ENCODE measurements around the gene PTGIR.

DNA sequence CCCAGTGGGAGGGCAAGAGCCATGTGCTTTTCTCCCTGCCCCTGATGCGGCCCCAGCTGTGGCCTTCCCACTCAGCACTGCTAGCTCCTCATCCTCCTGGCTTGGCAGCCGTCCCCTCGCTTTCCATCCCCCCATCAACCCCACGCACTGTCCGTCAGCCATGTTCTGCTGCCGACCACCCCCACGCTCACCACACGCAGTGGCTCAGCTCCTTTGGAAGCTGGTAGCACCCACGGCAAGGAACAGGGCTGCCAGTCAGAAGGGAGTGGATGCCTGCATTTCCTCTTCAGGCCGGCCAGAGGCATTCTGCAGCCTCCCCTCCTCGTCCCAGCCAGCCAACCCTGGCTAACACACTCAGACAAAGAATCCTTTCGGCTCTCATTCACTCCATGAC, 17.4 kb downstream of the PTGIR start:
- TF ChIP-seq, protein P1, sequence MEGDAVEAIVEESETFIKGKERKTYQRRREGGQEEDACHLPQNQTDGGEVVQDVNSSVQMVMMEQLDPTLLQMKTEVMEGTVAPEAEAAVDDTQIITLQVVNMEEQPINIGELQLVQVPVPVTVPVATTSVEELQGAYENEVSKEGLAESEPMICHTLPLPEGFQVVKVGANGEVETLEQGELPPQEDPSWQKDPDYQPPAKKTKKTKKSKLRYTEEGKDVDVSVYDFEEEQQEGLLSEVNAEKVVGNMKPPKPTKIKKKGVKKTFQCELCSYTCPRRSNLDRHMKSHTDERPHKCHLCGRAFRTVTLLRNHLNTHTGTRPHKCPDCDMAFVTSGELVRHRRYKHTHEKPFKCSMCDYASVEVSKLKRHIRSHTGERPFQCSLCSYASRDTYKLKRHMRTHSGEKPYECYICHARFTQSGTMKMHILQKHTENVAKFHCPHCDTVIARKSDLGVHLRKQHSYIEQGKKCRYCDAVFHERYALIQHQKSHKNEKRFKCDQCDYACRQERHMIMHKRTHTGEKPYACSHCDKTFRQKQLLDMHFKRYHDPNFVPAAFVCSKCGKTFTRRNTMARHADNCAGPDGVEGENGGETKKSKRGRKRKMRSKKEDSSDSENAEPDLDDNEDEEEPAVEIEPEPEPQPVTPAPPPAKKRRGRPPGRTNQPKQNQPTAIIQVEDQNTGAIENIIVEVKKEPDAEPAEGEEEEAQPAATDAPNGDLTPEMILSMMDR (IDR thresholded peaks at IDR 0.05): no peak
- TF ChIP-seq POLR2A (IDR thresholded peaks at IDR 0.05): no peak
- TF ChIP-seq POLR2AphosphoS5 (IDR thresholded peaks at IDR 0.05; ENCODE audit: insufficient read depth in 1 of 2, low read depth in 1 of 2): no peak

All from vagina (tissue), 2 donors.